ENCODE measurements around the gene TNRC18. TPM values are rescaled to one million over a fixed set of nuclear protein-coding genes. Genes with fewer than 3 reads are reported as not detected.

The TNRC18 gene
- total and polyA plus RNA-seq, 2 of the 8 experiments (the other 6 are each of a cell fraction or from before 2014, with no cell fraction given): 1.7 to 8.6 TPM

GRCh38 chr7:5270788-5271187 is 152.8 kb downstream of the TNRC18 start:
- no peak overlapping the region for H3K4me2 ChIP-seq (ENCODE audit: insufficient read depth in 1 of 2, low read depth in 2 of 2, low read length in 2 of 2)
- H2BK12ac ChIP-seq (ENCODE audit: low read depth, low read length): no peak overlapping the region
- H3K4ac ChIP-seq (replicated peaks; ENCODE audit: insufficient read length, low read depth, low read length): no peak overlapping the region
- no peaks in the 10 kb centered on the region; the same call in 1 of the 2 replicates for H3K23me2 ChIP-seq (ENCODE audit: low read depth, low read length)
- no peak overlapping the region for H2BK5ac ChIP-seq (ENCODE audit: low read depth, low read length)
- peaks cover 0 to 7% (median 1%) of the 10 kb centered on the region in 4 experiments; a peak in 3 of 7 replicates for H3K4me1 ChIP-seq (replicated peaks in 1 of 4; ENCODE audit: control insufficient read depth in 3 of 4, insufficient read depth in 4 of 4, low read length in 3 of 4)
- no peaks in the 10 kb centered on the region for H3K36me3 ChIP-seq (ENCODE audit: control insufficient read depth in 2 of 4, insufficient read depth in 4 of 4, low read length in 3 of 4)
- ChIA-PET CTCF (ENCODE audit: partially characterized antibody) (interaction anchor here (0.7 kb wide), 1 partner anchor 33 kb away, joined by 3 read pairs; no protein-coding TSS in a partner anchor), POLR2A (ENCODE audit: partially characterized antibody) (no interaction called here)
- no peak overlapping the region for H3K18ac ChIP-seq (ENCODE audit: extremely low read depth, low read length)
- H4K20me1 ChIP-seq (replicated peaks in 1 of 2; ENCODE audit: control insufficient read depth in 1 of 2, insufficient read depth in 2 of 2, low read length in 2 of 2): no peaks in the 10 kb centered on the region
- DNase-seq (ENCODE audit: low read depth in 1 of 2, low spot score in 2 of 2) (no peak), FAIRE-seq (no peak)
- no peaks in the 10 kb centered on the region for H3K9me3 ChIP-seq (ENCODE audit: insufficient read depth in 2 of 2, low read depth in 1 of 2, low read length in 1 of 2)
- no peak overlapping the region for H4K5ac ChIP-seq (ENCODE audit: insufficient read length, low read depth, low read length)
- H2AFZ ChIP-seq (ENCODE audit: low read length): no peak overlapping the region
- H2AK5ac ChIP-seq (ENCODE audit: low read depth, low read length): no peak overlapping the region
- H4K8ac ChIP-seq (ENCODE audit: extremely low read depth, insufficient read depth, low read length): no peak overlapping the region
- H2BK120ac ChIP-seq (replicated peaks; ENCODE audit: low read depth, low read length): no peak overlapping the region
- no peak overlapping the region for H3K14ac ChIP-seq (ENCODE audit: insufficient read length)
- no peaks in the 10 kb centered on the region for H3K27me3 ChIP-seq (replicated peaks in 1 of 4; ENCODE audit: control insufficient read depth in 3 of 4, extremely low read depth in 1 of 4, insufficient read depth in 3 of 4, low read length in 3 of 4)
- H3K27ac ChIP-seq (ENCODE audit: low read depth, low read length): no peak overlapping the region
- H3K4me3 ChIP-seq (ENCODE audit: extremely low read depth in 1 of 4, insufficient read depth in 2 of 4, low read depth in 3 of 4, low read length in 4 of 4): no peak overlapping the region
- no peak overlapping the region for H2BK20ac ChIP-seq (ENCODE audit: low read length)
- TF ChIP-seq KDM5A (IDR thresholded peaks at IDR 0.05; ENCODE audit: low read length) (no peak), BCL11A (IDR thresholded peaks at IDR 0.05; ENCODE audit: low read depth in 2 of 2, low read length in 2 of 2) (no peak), CHD1 (IDR thresholded peaks at IDR 0.05; ENCODE audit: low read depth, low read length) (no peak), FOSL1 (IDR thresholded peaks at IDR 0.05; ENCODE audit: insufficient read depth, low read depth, low read length) (no peak)
- WGBS, 2 experiments (ENCODE audit: extremely low coverage in 1 of 2, insufficient coverage in 1 of 2, insufficient read length in 1 of 2, insufficient replicate concordance in 2 of 2, low coverage in 1 of 2, low lambda C conversion rate in 2 of 2, missing lambda C conversion rate in 1 of 2): 82% methylated on average over 4 of the region's 6 CpGs; no CpG with 5 or more reads in 1 of the 2 experiments
- H3K79me1 ChIP-seq (ENCODE audit: low read depth, low read length): no peaks in the 10 kb centered on the region
- no peak overlapping the region for H3K56ac ChIP-seq (replicated peaks; ENCODE audit: insufficient read length, low read depth, low read length)
- H3K23ac ChIP-seq (ENCODE audit: insufficient read length): no peak overlapping the region
- H4K91ac ChIP-seq (replicated peaks; ENCODE audit: insufficient read length, low read length): no peak overlapping the region
- H3K9ac ChIP-seq (replicated peaks in 1 of 4; ENCODE audit: extremely low read depth in 1 of 4, low read depth in 3 of 4, low read length in 3 of 4): no peak overlapping the region
- no peaks in the 10 kb centered on the region for H3K79me2 ChIP-seq (ENCODE audit: control insufficient read depth in 1 of 2, insufficient read depth in 2 of 2, low read length in 2 of 2)
- H2BK15ac ChIP-seq (ENCODE audit: low read length): no peak overlapping the region
